ENCODE data around the gene USP24. TPM values are rescaled to one million over a fixed set of nuclear protein-coding genes. Genes with fewer than 3 reads are reported as not detected.

USP24 gene
- total RNA-seq, 1 experiment from 2014 or later: 35.3 TPM

- no peaks in the 10 kb centered on the region for H3K79me2 ChIP-seq (ENCODE audit: insufficient read depth, low read length)
- no peak overlapping the region for H3K18ac ChIP-seq (ENCODE audit: insufficient read length, low read depth, low read length)
- H3K4me2 ChIP-seq (ENCODE audit: insufficient read depth, insufficient read length, low read length): no peak overlapping the region
- H2AK5ac ChIP-seq (ENCODE audit: insufficient read length, low read length): no peak overlapping the region
- no peak overlapping the region for H3K27ac ChIP-seq (ENCODE audit: insufficient read length, low read depth, low read length)
- TF ChIP-seq CTCF (conservative IDR thresholded peaks at IDR 0.05): no peak
- H4K91ac ChIP-seq (ENCODE audit: insufficient read length, low read depth, low read length): no peak overlapping the region
- no peaks in the 10 kb centered on the region for H3K4me1 ChIP-seq (ENCODE audit: insufficient read depth, low read length)
- no peaks in the 10 kb centered on the region for H3K27me3 Mint-ChIP-seq (ENCODE audit: low read depth)
- no peak overlapping the region for H3K56ac ChIP-seq (ENCODE audit: insufficient read length, low read depth, low read length)
- no peak overlapping the region for H3K4me3 Mint-ChIP-seq
- peaks cover 12 to 77% (median 40%) of the 10 kb centered on the region in 3 experiments; a peak in 6 of 7 replicates for H3K36me3 Mint-ChIP-seq (ENCODE audit: insufficient read depth in 1 of 3, low read depth in 3 of 3)
- H3K23ac ChIP-seq (ENCODE audit: insufficient read length, low read depth, low read length): no peak overlapping the region
- no CpG with 5 or more reads among the region's 13 CpGs for WGBS (ENCODE audit: extremely low coverage, insufficient read length, low lambda C conversion rate)
- no peaks in the 10 kb centered on the region for H3K27me3 ChIP-seq (ENCODE audit: insufficient read depth, low read length)
- H3K23me2 ChIP-seq (ENCODE audit: insufficient read length, low read depth, low read length, poor library complexity, severe bottlenecking): no peaks in the 10 kb centered on the region
- H3K14ac ChIP-seq (ENCODE audit: insufficient read depth, low read length): no peak overlapping the region
- H3K27ac Mint-ChIP-seq: no peak overlapping the region
- no peaks in the 10 kb centered on the region for H3K9me3 ChIP-seq (ENCODE audit: control insufficient read depth, low read depth, low read length)
- H3K79me1 ChIP-seq (ENCODE audit: insufficient read depth, low read depth, low read length, poor library complexity, severe bottlenecking): no peaks in the 10 kb centered on the region
- H2BK12ac ChIP-seq (ENCODE audit: insufficient read length, low read depth, low read length): no peak overlapping the region
- H3K4ac ChIP-seq (ENCODE audit: low read depth, low read length): no peak overlapping the region
- no peak overlapping the region for H3T11ph ChIP-seq (ENCODE audit: low read length)
- H4K8ac ChIP-seq (replicated peaks; ENCODE audit: insufficient read length, low read depth, low read length): no peak overlapping the region
- no peak overlapping the region for H2BK120ac ChIP-seq (ENCODE audit: low read depth, low read length, poor library complexity, severe bottlenecking)
- peak; percentile 26 for DNase-seq
- no peak overlapping the region for H2BK5ac ChIP-seq (ENCODE audit: insufficient read length, low read length)
- no peak overlapping the region for H2BK15ac ChIP-seq (ENCODE audit: low read depth, low read length)
- no peak overlapping the region for H2AFZ ChIP-seq (ENCODE audit: low read length)
- no peak overlapping the region for H4K5ac ChIP-seq (ENCODE audit: insufficient read length, low read depth, low read length)
- H3K9me3 Mint-ChIP-seq: no peaks in the 10 kb centered on the region
- H3K9ac ChIP-seq (ENCODE audit: extremely low read depth, insufficient read length, low read length): no peak overlapping the region
- H3K4me1 Mint-ChIP-seq: no peaks in the 10 kb centered on the region
- peaks cover 2% of the 10 kb centered on the region for H4K20me1 ChIP-seq (ENCODE audit: control insufficient read depth, insufficient read depth, insufficient read length)
- H2BK20ac ChIP-seq (ENCODE audit: low read depth, low read length, poor library complexity, severe bottlenecking): no peak overlapping the region
These were observed 154.0 kb downstream of the USP24 start for GRCh38 chr1:55061000-55061705.

Data from H9 (cell line).